ENCODE results near the gene MOB1B.

The MOB1B gene

GRCh38 chr4:70914000-70914399, 11.8 kb downstream of the MOB1B start:
- DNase-seq = no peak

GRCh38 chr4:70914631-70915030, 12.5 kb downstream of the MOB1B start:
- no peak for DNase-seq

- no peak for DNase-seq
These were observed 13.1 kb downstream of the MOB1B start for GRCh38 chr4:70915036-70915815.

- DNase-seq = no peak
These were observed 13.8 kb downstream of the MOB1B start for GRCh38 chr4:70915874-70916559.

GRCh38 chr4:70920592-70920991, 18.4 kb downstream of the MOB1B start:
- no peak for DNase-seq

DNA sequence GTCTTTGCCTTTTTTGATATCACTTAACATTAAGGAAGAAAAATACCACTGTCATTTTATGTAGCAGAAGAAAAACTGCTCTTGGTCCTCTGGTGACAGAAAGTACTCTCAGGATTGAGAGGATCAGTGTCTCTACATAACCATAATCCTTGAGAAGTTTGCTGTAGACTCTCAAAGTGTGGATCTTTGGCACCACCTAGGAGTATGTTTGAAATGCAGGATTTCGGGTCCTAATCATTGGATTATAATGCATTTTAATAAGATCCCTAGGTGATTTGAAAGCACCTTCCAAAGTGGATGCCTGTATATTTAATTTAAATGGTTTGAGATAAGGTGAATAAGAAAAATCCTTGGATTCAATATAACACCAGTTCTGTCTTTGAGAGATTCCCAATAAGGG, 23.2 kb downstream of the MOB1B start:
- no peak for DNase-seq

- DNase-seq = no peak
These were observed 23.9 kb downstream of the MOB1B start for GRCh38 chr4:70925899-70926635.

GRCh38 chr4:70927502-70928137, 25.5 kb downstream of the MOB1B start:
- peak in 8 of 56 donors; percentile 3 to 17 (median 8) for DNase-seq

GRCh38 chr4:70930530-70931256, 28.5 kb downstream of the MOB1B start:
- no peak for DNase-seq

DNA sequence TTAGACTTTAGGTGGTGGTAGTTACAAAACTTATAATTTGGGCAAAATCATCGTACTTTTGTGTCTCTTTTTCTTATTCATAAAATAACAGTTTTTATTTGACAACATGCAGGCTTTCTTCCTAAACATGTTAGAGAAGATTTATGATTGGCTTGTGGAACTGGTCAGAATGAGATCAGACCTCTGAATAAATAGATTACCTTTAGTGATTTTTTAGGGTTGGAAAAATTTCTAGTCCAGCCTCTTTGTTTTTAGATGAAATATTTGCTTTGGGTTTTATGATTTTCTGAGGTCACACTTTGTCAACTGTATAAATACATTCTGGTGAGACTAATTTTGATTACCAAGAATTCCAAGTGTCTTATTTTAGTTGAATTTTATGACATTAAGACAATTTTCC, 29.2 kb downstream of the MOB1B start:
- DNase-seq = no peak

DNA sequence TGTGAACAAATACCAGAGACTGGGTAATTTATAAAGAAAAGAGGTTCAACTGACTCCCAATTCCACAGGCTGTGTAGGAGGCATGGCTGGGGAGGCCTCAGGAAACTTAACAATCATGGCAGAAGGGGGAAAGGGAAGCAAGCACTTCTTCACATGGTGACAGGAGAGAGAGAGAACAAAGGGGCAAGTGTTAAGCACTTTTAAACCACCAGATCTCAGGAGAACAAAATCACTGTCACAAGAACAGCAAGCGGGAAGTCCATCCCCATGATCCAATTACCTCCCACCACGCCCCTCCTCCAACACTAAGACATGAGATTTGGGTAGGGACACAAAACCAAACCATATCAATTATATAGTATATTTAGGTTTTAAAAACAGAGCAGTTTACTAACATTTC, 30.8 kb downstream of the MOB1B start:
- no peak for DNase-seq

DNA sequence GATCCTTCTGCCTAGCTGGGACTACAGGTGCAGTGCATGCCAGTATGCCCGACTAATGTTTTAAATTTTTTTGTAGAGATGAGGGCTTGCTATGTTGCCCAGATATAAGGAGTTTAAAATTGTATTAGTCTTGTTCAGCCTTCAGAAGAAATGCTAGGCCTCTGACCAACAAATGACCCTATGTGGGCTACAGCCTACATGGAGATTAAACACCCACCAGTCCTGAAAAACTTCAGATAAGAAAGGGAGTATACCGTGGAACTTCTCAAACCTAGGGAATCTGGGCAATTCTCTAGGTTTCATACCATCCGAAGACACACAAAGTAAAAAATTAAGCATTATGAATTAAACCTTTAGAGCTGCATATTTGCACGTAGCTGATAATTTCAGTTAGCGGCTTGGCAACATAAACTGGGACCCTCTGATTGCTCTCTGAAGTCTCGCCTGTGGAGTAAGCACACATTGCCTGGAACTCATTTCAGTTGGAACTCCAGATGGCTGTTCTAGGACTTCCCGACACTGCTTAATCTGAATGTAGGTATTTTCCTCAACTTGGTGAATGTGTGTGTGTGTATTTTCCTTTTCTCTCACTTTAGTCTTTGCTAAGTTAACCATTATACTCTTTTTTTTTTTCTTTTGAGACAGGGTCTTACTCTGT, 33.0 kb downstream of the MOB1B start:
- no peak for DNase-seq

DNA sequence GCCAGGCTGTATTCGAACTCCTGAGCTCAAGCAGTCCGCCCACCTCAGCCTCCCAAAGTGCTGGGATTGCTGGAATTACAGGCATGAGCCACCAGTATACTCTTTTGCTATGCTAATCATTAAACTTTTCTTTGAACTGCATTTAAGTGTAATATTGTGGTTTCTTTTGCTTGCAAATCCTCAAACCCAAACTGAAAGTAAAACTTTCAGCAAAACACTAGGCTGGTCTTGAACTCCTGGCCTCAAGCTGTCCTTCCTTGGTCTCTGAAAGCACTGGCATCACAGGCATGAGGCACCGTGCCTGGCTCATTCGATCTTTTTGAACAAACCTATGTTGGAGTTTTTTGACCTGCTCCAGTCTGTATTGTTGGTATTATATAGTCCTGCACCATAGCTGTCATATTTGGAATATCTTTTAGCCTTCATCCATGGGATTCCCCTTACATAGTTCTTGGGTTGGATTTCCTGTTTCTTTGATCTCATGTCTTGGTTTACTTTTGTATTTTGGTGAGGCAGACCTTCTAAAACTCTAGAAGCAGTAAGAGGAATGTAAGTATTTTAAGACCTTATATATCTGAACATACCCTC, 34.1 kb downstream of the MOB1B start:
- no peak for DNase-seq

GRCh38 chr4:70938086-70938485, 35.9 kb downstream of the MOB1B start:
- no peak for DNase-seq

DNA sequence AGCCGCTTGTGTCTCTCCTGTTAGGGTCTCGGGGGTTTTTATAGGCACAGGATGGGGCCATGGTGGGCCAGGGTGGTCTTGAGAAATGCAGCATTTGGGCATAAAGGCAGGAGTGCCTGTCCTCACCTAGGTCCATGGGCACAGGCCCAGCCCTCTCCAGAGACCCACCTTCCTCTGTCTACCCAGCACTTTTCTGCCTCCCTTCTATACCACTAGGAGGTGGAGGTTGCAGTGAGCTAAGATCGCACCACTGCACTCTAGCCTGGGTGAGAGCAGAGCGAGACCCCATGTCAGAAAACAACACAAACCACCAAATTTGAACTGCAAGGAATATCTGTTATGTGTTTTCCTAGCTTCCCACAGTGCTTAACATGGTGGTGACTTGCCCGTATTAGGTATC, 38.0 kb downstream of the MOB1B start:
- DNase-seq = no peak

- DNase-seq = no peak
These were observed 40.9 kb downstream of the MOB1B start for GRCh38 chr4:70943114-70943513.

GRCh38 chr4:70945046-70945445, 42.9 kb downstream of the MOB1B start:
- DNase-seq = no peak

GRCh38 chr4:70945452-70946055, 43.4 kb downstream of the MOB1B start:
- DNase-seq = no peak

DNA sequence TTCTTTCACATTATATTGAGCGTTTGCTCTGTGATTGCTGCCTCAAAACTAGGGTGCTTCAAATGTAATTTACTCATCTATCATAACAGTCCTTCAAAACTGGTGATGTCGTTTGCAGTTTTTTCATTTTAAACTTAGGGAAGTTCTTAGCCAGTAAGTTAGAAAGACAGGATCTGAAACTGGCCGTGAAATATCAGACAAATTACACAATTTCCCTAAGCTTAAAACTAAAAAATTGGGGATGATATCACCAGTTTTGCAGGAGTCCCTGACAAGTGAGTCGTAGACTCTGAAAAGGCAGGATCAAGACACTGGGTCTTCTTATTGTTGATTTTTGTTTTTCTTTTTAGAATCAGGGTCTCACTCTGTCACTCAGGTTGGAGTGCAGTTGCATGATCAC, 44.8 kb downstream of the MOB1B start:
- DNase-seq = no peak
